A549 (cell line): ENCODE measurements around the gene GIT2. TPM values are rescaled to one million over a fixed set of nuclear protein-coding genes. Genes with fewer than 3 reads are reported as not detected.

Experiments used
- ATAC-seq, 2 experiments: fragments of 200-7000 bp in 1 of 2; fragments of >200 bp in 1 of 2; cut with Nextera tagmentation in 1 of 2; cut with Tn5 transposase in 1 of 2; 3 replicates each; pipeline versions ENCODE4 v1.8.0 to v1.9.1; 2018 to 2020; ENCODE audit warnings: mild to moderate bottlenecking in 1 of 2, moderate library complexity in 1 of 2
- CTCF ChIA-PET: fragments of 300-600 bp; sonication (Branson Sonifier 250); formaldehyde crosslinking; extraction: SDS; loops from one replicate; lab custom pipeline; 2021; ENCODE audit warnings: antibody characterized with exemption, inconsistent platforms; lab: Yijun Ruan, JAX
- POLR2A ChIA-PET: fragments of 350-600 bp; formaldehyde crosslinking; extraction: SDS; loops from one replicate; lab custom pipeline; 2021; ENCODE audit warnings: antibody characterized with exemption, inconsistent platforms; lab: Yijun Ruan, JAX
- DNase-seq, 2 experiments: peaks; one replicate each; pipeline versions ENCODE4 v3.0.0 to v3.0.0-alpha.2; 2011 to 2016; ENCODE audit warnings: low read depth in 1 of 2, low spot score in 1 of 2
- FAIRE-seq: peaks from 2 replicates; lab custom pipeline; 2011; peaks lifted over from hg19 to GRCh38; lab: Jason Lieb, UNC
- H3K27ac ChIP-seq, 2 experiments: fragments of >200 bp; sonication (Bioruptor Twin); formaldehyde crosslinking; 3 replicates each; pipeline ENCODE4 v1.5.1; 2016 to 2017
- H3K4me1 ChIP-seq: fragments of >200 bp; sonication (Bioruptor Twin); formaldehyde crosslinking; 3 replicates; pipeline ENCODE4 v1.6.1; 2016
- H3K4me2 ChIP-seq: fragments of >200 bp; sonication (Bioruptor Twin); formaldehyde crosslinking; 3 replicates; pipeline ENCODE4 v1.6.1; 2016
- H3K4me3 ChIP-seq: fragments of >200 bp; sonication (Bioruptor Twin); formaldehyde crosslinking; 3 replicates; pipeline ENCODE4 v1.5.1; 2016
- H3K9me3 ChIP-seq: fragments of >200 bp; sonication (Bioruptor Twin); formaldehyde crosslinking; 3 replicates; pipeline ENCODE4 v1.6.1; 2016
- ATOH8 ChIP-seq: fragments of 250-450 bp; sonication (Bioruptor Pico); IDR thresholded peaks from 2 replicates; pipeline ENCODE4 v1.5.0; 2020; ENCODE audit warnings: low read depth, mild to moderate bottlenecking, moderate library complexity
- CBX2 ChIP-seq: fragments of 200-600 bp; sonication (generic); IDR thresholded peaks from 2 replicates; pipeline ENCODE4 v1.6.1; 2016; ENCODE audit warnings: low read depth, mild to moderate bottlenecking, borderline replicate concordance
- E2F6 ChIP-seq: IDR thresholded peaks from 2 replicates; pipeline ENCODE4 v1.6.1; 2012; ENCODE audit warnings: low read depth, borderline replicate concordance
- EHF ChIP-seq: fragments of 250-450 bp; sonication (Bioruptor Pico); IDR thresholded peaks from 2 replicates; pipeline ENCODE4 v1.5.0; 2020; ENCODE audit warnings: mild to moderate bottlenecking
- ELK1 ChIP-seq: fragments of 150-350 bp; IDR thresholded peaks from 2 replicates; pipeline ENCODE4 v1.6.1; 2014; ENCODE audit warnings: low read depth, mild to moderate bottlenecking, low read length
- FOSL2 ChIP-seq, 2 experiments: fragments of 450-650 bp in 1 of 2; fragments of >200 bp in 1 of 2; sonication (Bioruptor Twin) in 1 of 2; formaldehyde crosslinking; IDR thresholded peaks; 2 replicates each; pipeline versions ENCODE4 v1.5.0 to v1.6.1; 2016 to 2020; ENCODE audit warnings: mild to moderate bottlenecking in 1 of 2, moderate library complexity in 1 of 2
- FOXS1 ChIP-seq: fragments of 250-450 bp; sonication (Bioruptor Pico); IDR thresholded peaks from 2 replicates; pipeline ENCODE4 v1.5.0; 2020; ENCODE audit warnings: mild to moderate bottlenecking, moderate library complexity
- HDAC2 ChIP-seq: fragments of 200-600 bp; sonication (generic); IDR thresholded peaks from 2 replicates; pipeline ENCODE4 v1.6.1; 2016
- HEYL ChIP-seq: fragments of 250-450 bp; sonication (Bioruptor Pico); IDR thresholded peaks from 2 replicates; pipeline ENCODE4 v1.8.0; 2021; ENCODE audit warnings: mild to moderate bottlenecking, moderate library complexity
- HOXA7 ChIP-seq: fragments of 250-450 bp; sonication (Bioruptor Pico); IDR thresholded peaks from 2 replicates; pipeline ENCODE4 v1.5.0; 2020; ENCODE audit warnings: mild to moderate bottlenecking, moderate library complexity
- JUN ChIP-seq, 2 experiments: fragments of >200 bp; sonication (Bioruptor Twin); formaldehyde crosslinking; IDR thresholded peaks; 2 replicates in 1 of 2; 3 replicates in 1 of 2; pipeline ENCODE4 v1.6.1; 2016 to 2017
- JUNB ChIP-seq: fragments of >200 bp; sonication (Bioruptor Twin); formaldehyde crosslinking; IDR thresholded peaks from 2 replicates; pipeline ENCODE4 v1.6.1; 2016
- KDM5A ChIP-seq: fragments of 200-600 bp; sonication (generic); IDR thresholded peaks from 2 replicates; pipeline ENCODE4 v1.6.1; 2016; ENCODE audit warnings: antibody characterized with exemption, mild to moderate bottlenecking
- PBX3 ChIP-seq: IDR thresholded peaks from 2 replicates; pipeline ENCODE4 v1.6.1; 2012
- PHF8 ChIP-seq: fragments of 200-600 bp; sonication (generic); IDR thresholded peaks from 2 replicates; pipeline ENCODE4 v1.6.1; 2016; ENCODE audit warnings: low read depth, mild to moderate bottlenecking, antibody characterized with exemption, moderate library complexity, borderline replicate concordance
- POLR2A ChIP-seq: IDR thresholded peaks from 2 replicates; pipeline ENCODE4 v1.6.1; 2012; ENCODE audit warnings: mild to moderate bottlenecking, low read length
- POLR2AphosphoS2 ChIP-seq: conservative IDR thresholded peaks from 2 replicates; pipeline ENCODE4 v1.6.1; 2012; ENCODE audit warnings: low read length, improper control_type of control experiment, inconsistent platforms
- RAD21 ChIP-seq, 2 experiments: fragments of >200 bp in 1 of 2; sonication (Bioruptor Twin) in 1 of 2; formaldehyde crosslinking in 1 of 2; IDR thresholded peaks in 1 of 2; conservative IDR thresholded peaks in 1 of 2; 2 replicates in 1 of 2; 3 replicates in 1 of 2; pipeline ENCODE4 v1.6.1; 2012 to 2018; ENCODE audit warnings: inconsistent platforms in 1 of 2
- RARB ChIP-seq: fragments of 250-450 bp; sonication (Bioruptor Pico); IDR thresholded peaks from 2 replicates; pipeline ENCODE4 v1.8.0; 2021; ENCODE audit warnings: mild to moderate bottlenecking, moderate library complexity
- RCOR1 ChIP-seq: fragments of 150-350 bp; IDR thresholded peaks from 2 replicates; pipeline ENCODE4 v1.6.1; 2014; ENCODE audit warnings: antibody characterized with exemption, low read length, low read depth
- REST ChIP-seq: fragments of 200-600 bp; sonication (generic); IDR thresholded peaks from 2 replicates; pipeline ENCODE4 v1.6.1; 2016; ENCODE audit warnings: antibody characterized with exemption, mild to moderate bottlenecking, moderate library complexity
- RNF2 ChIP-seq: fragments of 200-600 bp; sonication (generic); IDR thresholded peaks from 2 replicates; pipeline ENCODE4 v1.6.1; 2016; ENCODE audit warnings: low read depth, mild to moderate bottlenecking, antibody characterized with exemption, moderate library complexity, borderline replicate concordance
- SMC3 ChIP-seq: fragments of >200 bp; sonication (Bioruptor Twin); formaldehyde crosslinking; IDR thresholded peaks from 3 replicates; pipeline ENCODE4 v1.6.1; 2018; ENCODE audit warnings: inconsistent platforms
- SREBF2 ChIP-seq: fragments of 450-650 bp; IDR thresholded peaks from 2 replicates; pipeline ENCODE4 v1.6.1; 2014; ENCODE audit warnings: mild to moderate bottlenecking, moderate library complexity
- USF2 ChIP-seq: fragments of 450-650 bp; IDR thresholded peaks from 2 replicates; pipeline ENCODE4 v1.6.1; 2014; ENCODE audit warnings: antibody characterized with exemption
- ZC3H11A ChIP-seq: fragments of 450-650 bp; IDR thresholded peaks from 2 replicates; pipeline ENCODE4 v1.6.1; 2014; ENCODE audit warnings: antibody characterized with exemption, mild to moderate bottlenecking
- ZFP36 ChIP-seq: fragments of 450-650 bp; IDR thresholded peaks from 2 replicates; pipeline ENCODE4 v1.6.1; 2014; ENCODE audit warnings: borderline replicate concordance; ENCODE audit not compliant: partially characterized antibody
- ZNF302 ChIP-seq: fragments of 250-450 bp; sonication (Bioruptor Pico); IDR thresholded peaks from 2 replicates; pipeline ENCODE4 v1.9.0; 2021; ENCODE audit warnings: inconsistent platforms, mild to moderate bottlenecking, moderate library complexity
- WGBS: methylation state at CpG from one replicate; pipeline ENCODE4 v1.1.6; 2017; ENCODE audit errors: missing lambda C conversion rate; 5-methylcytosine and 5-hydroxymethylcytosine counted together
- polyA plus RNA-seq, 4 experiments: library from polyadenylated mRNA; depleted of rRNA in 3 of 4; stranded (reverse); fragments of >200 nt; fragmentation: RNase III in 1 of 4; extraction: RNeasy Plus Mini Kit Qiagen cat#74134 plus additional on column Dnase treatment in 1 of 4; gene quantifications; 2 replicates in 3 of 4; 3 replicates in 1 of 4; pipeline ENCODE4 v1.2.3, GENCODE V29; 2011 to 2017

GIT2 gene
- polyA plus RNA-seq, 2 of the 4 experiments (the other 2 are of a cell fraction) = 18.5 to 38.0 TPM

GRCh38 chr12:109959411-109960093 is 36.6 kb downstream of the GIT2 start:
- DNase-seq (no peak), FAIRE-seq (no peak), ATAC-seq (no peak)
- 94% methylated on average over 8 of the region's 8 CpGs for WGBS
- ChIA-PET POLR2A (no interaction called here), CTCF (no interaction called here)
- Histone ChIP-seq H3K4me3 (no peak overlapping the region), H3K4me1 (no peaks in the 10 kb centered on the region), H3K9me3 (no peaks in the 10 kb centered on the region), H3K4me2 (no peak overlapping the region), H3K27ac (no peak overlapping the region)
- TF ChIP-seq POLR2A (no peak), ELK1 (no peak), ATOH8 (CRISPR knock-in tag) (no peak), RAD21 (conservative IDR thresholded peaks at IDR 0.05 in 1 of 2, IDR thresholded peaks at IDR 0.05 in 1 of 2) (no peak), REST (no peak), FOXS1 (CRISPR knock-in tag) (no peak), E2F6 (no peak), POLR2AphosphoS2 (no peak), JUNB (no peak), RARB (CRISPR knock-in tag) (no peak), SMC3 (no peak), PBX3 (no peak), JUN (IDR thresholded peaks at IDR 0.05) (no peak), PHF8 (no peak), HOXA7 (CRISPR knock-in tag) (no peak), KDM5A (no peak), USF2 (no peak), ZNF302 (no peak)

GRCh38 chr12:109958374-109958773 is 37.8 kb downstream of the GIT2 start:
- Histone ChIP-seq H3K4me3 (no peak overlapping the region), H3K9me3 (no peaks in the 10 kb centered on the region), H3K4me1 (no peaks in the 10 kb centered on the region), H3K27ac (no peak overlapping the region), H3K4me2 (no peak overlapping the region)
- WGBS = 97% methylated on average over 7 of the region's 7 CpGs
- TF ChIP-seq RCOR1 (no peak), ZC3H11A (no peak), HEYL (CRISPR knock-in tag) (no peak), RNF2 (no peak), SMC3 (no peak), EHF (no peak), ZFP36 (no peak), HDAC2 (no peak), ZNF302 (no peak), FOSL2 (IDR thresholded peaks at IDR 0.05) (no peak), FOSL2 (CRISPR knock-in tag; IDR thresholded peaks at IDR 0.05) (no peak), HOXA7 (CRISPR knock-in tag) (no peak), CBX2 (no peak), SREBF2 (no peak)
- ChIA-PET POLR2A (no interaction called here), CTCF (no interaction called here)
- ATAC-seq = no peak
- FAIRE-seq = no peak
- DNase-seq = no peak
